NCI-H2196 (cell line): Measurements from ENCODE around the gene SIK1.
"Not testable (repeated sequence)": the region's sequence is repeated elsewhere in the genome, so short reads cannot be mapped to it uniquely, and the experiment has no call there.

ENCODE experiments used
- DNase-seq: peaks from one replicate; lab custom pipeline; 2025; ENCODE audit not compliant: unreplicated experiment; lab: John Stamatoyannopoulos, UW

SIK1 gene

GRCh38 chr21:43440835-43441727, 14.2 kb upstream of the SIK1 start:
- DNase-seq, result not testable (repeated sequence)

GRCh38 chr21:43439316-43440075, 12.6 kb upstream of the SIK1 start:
- not testable (repeated sequence) for DNase-seq

GRCh38 chr21:43436272-43436671, 9.3 kb upstream of the SIK1 start:
- DNase-seq, result not testable (repeated sequence)

- not testable (repeated sequence) for DNase-seq
Observed at GRCh38 chr21:43433340-43434136, 6.6 kb upstream of the SIK1 start.

DNA sequence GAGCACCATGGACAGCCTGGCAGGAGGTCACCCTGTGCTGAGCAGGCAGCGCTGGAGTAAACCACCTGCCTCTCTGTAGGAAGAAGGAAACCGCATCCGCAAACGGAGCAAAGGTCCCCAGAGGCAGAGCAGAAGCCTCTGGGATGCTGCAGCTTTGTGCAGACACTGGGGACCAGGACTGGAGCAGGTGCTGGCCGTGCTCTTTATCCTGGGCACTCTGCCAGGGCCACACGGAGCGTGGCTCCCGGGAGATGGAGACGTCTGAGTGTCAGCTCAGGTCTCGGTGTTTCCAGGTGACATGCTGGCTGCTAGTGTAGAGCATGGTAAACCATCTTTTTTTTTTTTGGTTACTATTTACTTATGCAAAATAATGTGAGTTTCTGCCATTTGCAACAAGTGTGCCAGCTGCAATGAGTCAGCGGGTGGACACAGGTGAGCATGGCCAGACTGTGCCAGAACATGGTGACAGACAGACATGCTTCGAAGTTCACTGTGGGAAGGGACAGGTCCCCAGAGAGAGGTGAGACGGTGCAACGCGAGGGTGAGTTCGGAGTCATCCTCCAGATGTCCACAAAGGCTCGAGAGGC, 4.0 kb upstream of the SIK1 start:
- DNase-seq, result not testable (repeated sequence)

GRCh38 chr21:43428964-43429363, 2.0 kb upstream of the SIK1 start:
- DNase-seq, result not testable (repeated sequence)

- not testable (repeated sequence) for DNase-seq
Observed at GRCh38 chr21:43427242-43427559, 270 bp upstream of the SIK1 start.

- DNase-seq, result not testable (repeated sequence)
Observed at GRCh38 chr21:43426004-43426403, 927 bp downstream of the SIK1 start.

GRCh38 chr21:43419475-43419874, 7.5 kb downstream of the SIK1 start:
- not testable (repeated sequence) for DNase-seq

DNA sequence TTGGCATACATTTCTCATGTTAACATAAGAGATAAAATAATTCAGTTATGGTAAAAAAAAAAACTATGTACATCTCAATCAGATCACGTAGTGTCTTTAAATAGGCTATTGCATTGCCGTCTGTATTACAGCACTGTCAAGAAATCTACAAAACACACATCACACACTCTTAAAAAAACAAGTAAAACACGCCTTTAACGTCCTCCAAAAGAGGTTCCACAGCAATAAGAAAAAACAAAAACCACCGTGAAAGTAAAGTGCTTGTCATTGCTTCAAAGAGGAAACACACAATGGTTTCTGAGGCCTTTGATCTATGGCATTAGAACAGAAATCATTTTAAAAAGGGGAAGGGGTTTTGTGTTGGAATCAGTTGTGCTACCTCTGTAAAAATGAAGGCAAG, 12.4 kb downstream of the SIK1 start:
- DNase-seq, result not testable (repeated sequence)

GRCh38 chr21:43412020-43412788, 14.7 kb downstream of the SIK1 start:
- DNase-seq, result not testable (repeated sequence)

DNA sequence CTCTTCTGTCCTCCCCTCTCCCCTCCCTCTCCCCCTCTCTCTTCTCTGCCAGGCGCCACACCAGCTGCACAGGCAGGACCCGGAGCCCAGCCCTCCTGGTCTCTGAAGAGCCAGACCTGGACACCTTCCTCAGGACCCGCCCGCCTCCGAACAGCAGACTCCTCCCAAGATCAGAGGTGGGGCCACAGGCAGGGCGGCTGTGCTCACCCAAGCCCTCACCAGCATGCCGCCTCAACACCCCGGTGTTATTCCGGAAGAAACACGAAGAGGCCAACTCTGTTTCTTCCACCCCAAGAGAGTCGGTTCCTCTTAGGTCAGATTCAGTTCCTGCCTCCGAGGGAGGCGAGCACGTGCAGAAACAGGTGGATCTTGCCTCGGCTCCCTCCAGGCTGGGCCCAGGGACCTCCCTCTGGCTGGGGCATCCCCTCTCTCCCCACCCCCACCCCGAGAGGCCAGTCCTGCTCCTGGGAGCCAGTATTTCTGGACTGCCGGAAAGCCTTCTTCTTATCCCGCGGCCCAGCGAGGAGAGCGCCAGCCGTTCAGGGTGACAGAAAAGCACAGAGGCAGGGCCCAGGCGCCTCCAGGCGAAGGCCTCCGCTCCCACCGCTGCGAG, 16.4 kb downstream of the SIK1 start:
- not testable (repeated sequence) for DNase-seq

DNA sequence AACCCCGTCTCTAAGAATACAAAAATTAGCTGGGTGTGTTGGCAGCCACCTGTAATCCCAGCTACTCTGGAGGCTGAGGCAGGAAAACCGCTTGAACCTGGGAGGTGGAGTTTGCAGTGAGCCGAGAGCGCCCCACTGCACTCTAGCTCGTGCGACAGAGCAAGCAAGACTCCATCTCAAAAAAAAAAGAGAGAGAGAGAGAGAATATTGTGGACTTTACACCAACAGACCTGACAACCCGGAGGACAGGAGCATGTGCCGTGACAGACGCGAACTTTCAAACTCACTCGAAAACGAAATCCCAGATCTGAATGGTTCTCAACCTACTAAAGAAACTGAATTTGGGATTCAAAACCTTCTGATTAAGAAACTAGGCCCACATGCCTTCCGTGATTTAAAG, 19.8 kb downstream of the SIK1 start:
- not testable (repeated sequence) for DNase-seq

- DNase-seq, result not testable (repeated sequence)
Observed at GRCh38 chr21:43404450-43404849, 22.5 kb downstream of the SIK1 start.

DNA sequence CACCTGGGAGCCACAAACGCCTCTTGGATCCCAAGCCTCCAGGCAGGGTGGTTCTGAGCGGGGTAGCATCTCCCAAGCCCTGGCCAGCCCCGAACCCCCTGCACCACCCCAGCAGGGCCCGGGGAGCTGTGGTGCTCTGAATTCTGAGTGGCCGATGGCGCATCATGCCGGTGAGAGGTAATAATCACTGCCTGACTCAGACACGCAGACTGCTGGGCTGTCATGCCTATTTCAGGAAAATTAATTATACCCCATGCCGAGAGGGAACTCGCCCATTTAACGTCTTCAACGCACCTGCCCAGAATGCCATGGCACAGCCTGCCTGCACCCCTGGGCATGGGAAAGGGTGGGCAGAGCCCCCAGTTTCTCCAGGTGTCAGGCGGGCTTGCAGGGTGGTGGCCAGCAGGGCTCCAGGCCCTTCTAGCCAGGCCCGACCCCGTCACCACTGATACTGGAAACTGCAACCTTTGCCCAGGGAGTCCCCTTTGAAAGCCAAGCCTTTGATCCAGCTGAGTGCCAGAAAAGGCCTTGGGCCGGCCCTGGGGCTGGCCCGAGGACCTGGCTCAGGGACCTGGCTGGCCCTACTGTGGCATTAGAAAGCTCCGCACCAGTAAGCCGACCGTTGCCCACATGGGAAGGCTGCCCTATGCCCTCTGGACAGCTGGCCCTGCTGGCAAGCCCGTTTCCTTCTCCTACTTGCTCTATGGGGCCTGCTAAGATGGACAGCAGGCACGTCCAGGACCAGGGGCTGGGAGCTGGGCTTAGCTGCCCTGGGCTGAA, 23.1 kb downstream of the SIK1 start:
- DNase-seq, result not testable (repeated sequence)

DNA sequence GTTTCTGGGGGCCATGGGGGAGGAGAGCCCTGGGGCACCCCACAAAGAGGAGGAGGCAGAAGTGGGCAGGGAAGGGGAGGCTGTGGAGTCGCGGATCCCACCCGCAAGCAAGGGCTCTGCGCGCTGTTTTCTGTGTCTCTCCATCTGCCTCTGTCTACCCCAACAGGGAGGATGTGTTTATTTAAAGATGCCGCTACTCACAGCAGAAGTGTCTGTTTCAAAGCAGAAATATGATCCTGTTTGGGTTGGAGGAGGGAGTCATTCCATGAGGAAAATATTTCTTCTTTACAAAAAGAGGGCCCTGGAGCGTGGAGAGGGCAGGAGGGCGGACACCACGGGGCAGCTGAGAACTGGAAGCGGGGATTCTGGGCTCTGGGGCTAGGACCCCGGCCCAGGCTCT, 25.8 kb downstream of the SIK1 start:
- not testable (repeated sequence) for DNase-seq

DNA sequence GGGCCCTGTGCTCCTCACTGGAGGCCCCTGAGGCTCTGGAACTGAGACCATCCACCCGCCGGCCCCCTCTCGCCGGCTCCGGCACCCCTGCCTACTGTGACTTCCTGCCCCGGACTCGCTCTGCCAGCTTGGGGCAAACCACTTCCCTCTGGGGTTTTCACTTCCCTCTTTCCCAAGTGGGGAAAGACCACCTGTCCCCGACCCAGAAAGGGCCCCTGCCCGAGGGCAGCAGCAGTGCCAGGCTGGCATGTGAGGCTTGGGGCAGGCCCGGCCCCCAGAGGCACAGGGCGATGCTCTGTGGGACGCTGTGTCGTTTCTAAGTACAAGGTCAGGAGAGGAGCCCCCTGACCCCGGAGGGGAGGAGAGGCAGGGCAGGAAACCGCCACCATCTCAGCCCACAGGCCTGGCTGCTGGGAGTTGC, 27.3 kb downstream of the SIK1 start:
- not testable (repeated sequence) for DNase-seq

GRCh38 chr21:43399136-43399535, 27.8 kb downstream of the SIK1 start:
- DNase-seq, result not testable (repeated sequence)

DNA sequence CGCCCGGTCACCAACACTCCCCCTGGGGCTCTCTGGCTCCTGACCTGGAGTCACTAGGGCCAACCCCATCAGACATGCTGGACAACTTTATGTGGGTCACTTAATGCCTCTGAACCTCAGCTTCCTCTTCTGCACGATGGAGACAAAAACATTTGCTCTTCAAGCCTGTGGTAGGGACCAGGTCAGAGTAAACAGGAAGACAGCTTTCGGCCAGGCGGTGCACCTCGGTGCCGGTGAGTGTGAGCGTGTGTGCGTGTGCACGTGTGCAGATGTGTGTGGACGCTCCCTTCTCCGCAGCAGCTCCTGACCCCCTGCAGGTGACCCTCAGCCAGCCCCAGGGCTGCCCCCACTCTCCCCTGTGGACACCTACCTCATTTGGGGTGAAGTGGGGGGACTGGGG, 28.4 kb downstream of the SIK1 start:
- DNase-seq, result not testable (repeated sequence)
